Lung (tissue), 12 donors: ENCODE data around the gene TCF12. TPM values are rescaled to one million over a fixed set of nuclear protein-coding genes. Genes with fewer than 3 reads are reported as not detected.

Experiments used
- ATAC-seq: fragments of 200-7000 bp; cut with Tn5 transposase; one replicate; pipeline ENCODE4 v1.9.1; 2020; ENCODE audit warnings: moderate number of reproducible peaks; ENCODE audit not compliant: insufficient read depth, low FRiP score
- DNase-seq, 3 donors: peaks; one replicate each; pipeline ENCODE4 v3.0.0-alpha.2; 2013 to 2017
- H3K27ac ChIP-seq, 2 donors: one replicate each; pipeline ENCODE4 v1.5.1; 2013; ENCODE audit warnings: mild to moderate bottlenecking in 2 of 2, moderate library complexity in 2 of 2, control low read depth in 1 of 2, inconsistent platforms in 1 of 2, low read depth in 1 of 2, low read length in 1 of 2
- H3K27me3 ChIP-seq, 3 donors: one replicate each; pipeline ENCODE4 v1.5.1; 2013; ENCODE audit warnings: low read length in 2 of 3; ENCODE audit not compliant: control insufficient read depth in 3 of 3, insufficient read depth in 3 of 3
- H3K36me3 ChIP-seq, 4 donors: one replicate each; pipeline ENCODE4 v1.5.1; 2013; ENCODE audit warnings: low read length in 4 of 4, mild to moderate bottlenecking in 1 of 4, moderate library complexity in 1 of 4; ENCODE audit not compliant: control insufficient read depth in 4 of 4, insufficient read depth in 4 of 4
- H3K4me1 ChIP-seq, 5 donors: one replicate each; pipeline ENCODE4 v1.5.1; 2013; ENCODE audit warnings: low read length in 5 of 5, mild to moderate bottlenecking in 2 of 5, moderate library complexity in 1 of 5; ENCODE audit not compliant: control insufficient read depth in 5 of 5, insufficient read depth in 5 of 5
- H3K4me3 ChIP-seq: one replicate; pipeline ENCODE4 v1.5.1; 2013; ENCODE audit warnings: mild to moderate bottlenecking, control low read depth, moderate library complexity
- H3K9ac ChIP-seq, 2 donors: one replicate each; pipeline ENCODE4 v1.5.1; 2013; ENCODE audit warnings: low read length in 2 of 2, control low read depth in 1 of 2; ENCODE audit not compliant: insufficient read depth in 1 of 2
- H3K9me3 ChIP-seq, 4 donors: one replicate each; pipeline ENCODE4 v1.5.1; 2013; ENCODE audit warnings: low read length in 3 of 4, mild to moderate bottlenecking in 1 of 4, moderate library complexity in 1 of 4; ENCODE audit not compliant: control insufficient read depth in 4 of 4, insufficient read depth in 3 of 4
- CTCF ChIP-seq: IDR thresholded peaks from 2 replicates; pipeline ENCODE4 v1.5.1; 2012; ENCODE audit warnings: mild to moderate bottlenecking; ENCODE audit errors: control extremely low read depth, extremely low read depth
- WGBS, 2 donors: extraction: QIAGEN DNeasy Blood & Tissue Kit; methylation state at CpG; one replicate each; pipeline ENCODE4 v1.1.7; 2013; 5-methylcytosine and 5-hydroxymethylcytosine counted together
- polyA plus RNA-seq, 2 donors: library from polyadenylated mRNA; stranded (reverse); fragments of 200-250 nt; gene quantifications; one replicate each; pipeline ENCODE4 v1.2.1, GENCODE V29; 2013
- total RNA-seq, 2 donors: library from RNA; depleted of rRNA in 1 of 2; stranded (reverse); fragments of >200 nt in 1 of 2; gene quantifications; one replicate each; pipeline ENCODE4 v1.2.1, GENCODE V29; 2014 to 2021
- donor health status: control.
- donor health status: control.
- donor health status: Bipolar disorder and iron deficiency.
- donor health status: healthy.
- donor health status: DM: yes; HTN: yes; CAD: no.

TCF12 gene
- total and polyA plus RNA-seq, 4 donors: 9.6 to 314 (median 56.3) TPM

- DNase-seq (no peak), ATAC-seq (no peak)
- Histone ChIP-seq H3K9ac (no peak overlapping the region), H3K9me3 (no peaks in the 10 kb centered on the region), H3K4me3 (no peak overlapping the region), H3K27me3 (no peaks in the 10 kb centered on the region), H3K27ac (no peak overlapping the region), H3K36me3 (no peaks in the 10 kb centered on the region), H3K4me1 (peaks cover 0 to 16% (median 1%) of the 10 kb centered on the region in 5 donors)
- TF ChIP-seq CTCF: no peak
- WGBS, 2 donors: 89 to 92% methylated on average over 12 of the region's 12 CpGs
Observed at GRCh38 chr15:57323299-57323805, 404.9 kb downstream of the TCF12 start.

GRCh38 chr15:57323806-57324589, 405.6 kb downstream of the TCF12 start:
- Histone ChIP-seq H3K27ac (no peak overlapping the region), H3K9me3 (no peaks in the 10 kb centered on the region), H3K4me1 (peaks cover 0 to 16% (median 1%) of the 10 kb centered on the region in 5 donors), H3K4me3 (no peak overlapping the region), H3K27me3 (no peaks in the 10 kb centered on the region), H3K9ac (no peak overlapping the region), H3K36me3 (no peaks in the 10 kb centered on the region)
- WGBS, 2 donors: 41 to 54% methylated on average over 5 to 6 of the region's 6 CpGs
- TF ChIP-seq CTCF: no peak
- DNase-seq (no peak), ATAC-seq (peak; percentile 32)

GRCh38 chr15:57324590-57324890, 406.1 kb downstream of the TCF12 start:
- TF ChIP-seq CTCF: no peak
- 70 to 89% methylated on average over 3 of the region's 3 CpGs for WGBS, 2 donors
- Histone ChIP-seq H3K4me3 (no peak overlapping the region), H3K27me3 (no peaks in the 10 kb centered on the region), H3K36me3 (no peaks in the 10 kb centered on the region), H3K27ac (no peak overlapping the region), H3K4me1 (peaks cover 0 to 16% (median 1%) of the 10 kb centered on the region in 5 donors), H3K9ac (no peak overlapping the region), H3K9me3 (no peaks in the 10 kb centered on the region)
- DNase-seq (no peak), ATAC-seq (no peak)
